Esophagus muscularis mucosa (tissue), 4 donors: Measurements from ENCODE around the gene LRR1.

ENCODE experiments used
- CTCF ChIP-seq, 3 experiments: fragments of 200-600 bp in 2 of 3; fragments of 450-650 bp in 1 of 3; sonication (generic) in 2 of 3; IDR thresholded peaks; one replicate each; pipeline ENCODE4 v1.5.1; 2017 to 2019; ENCODE audit warnings: antibody characterized with exemption in 3 of 3, mild to moderate bottlenecking in 2 of 3, moderate library complexity in 1 of 3
- EP300 ChIP-seq: sonication (generic); formaldehyde crosslinking; IDR thresholded peaks from one replicate; pipeline ENCODE4 v1.6.1; 2017; ENCODE audit warnings: antibody characterized with exemption
- POLR2A ChIP-seq: fragments of 450-650 bp; IDR thresholded peaks from one replicate; pipeline ENCODE4 v1.6.1; 2017; ENCODE audit warnings: antibody characterized with exemption, moderate library complexity, mild to moderate bottlenecking, low read depth

- TF ChIP-seq CTCF (IDR thresholded peaks at IDR 0.05), result no peak
- TF ChIP-seq EP300, result no peak
- TF ChIP-seq POLR2A, result no peak
Observed at GRCh38 chr14:49642163-49642562, 43.4 kb downstream of the LRR1 start.
